ENCODE results near the gene SNX27.

SNX27 gene

DNA sequence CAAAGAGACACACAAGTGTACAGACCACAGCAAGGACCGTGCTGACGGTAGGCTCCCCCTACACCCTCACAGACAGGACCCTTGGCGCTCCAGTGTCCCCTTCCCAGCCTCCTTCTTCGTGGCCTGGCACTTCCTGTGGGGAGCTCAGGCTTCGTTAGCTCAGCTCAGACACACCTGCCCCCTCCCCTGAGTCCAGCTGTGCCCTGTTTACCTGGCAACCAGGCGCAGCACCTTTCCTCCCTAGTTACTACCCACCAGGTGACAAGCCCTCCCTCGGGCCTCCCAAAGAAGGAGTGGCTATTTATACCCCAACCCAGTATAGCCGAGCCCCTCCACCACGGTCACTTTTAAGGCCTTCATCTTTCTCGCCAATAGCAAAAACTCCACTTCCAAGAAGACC, 100.1 kb downstream of the SNX27 start:
- no peak overlapping the region for H3K9ac ChIP-seq (ENCODE audit: low read depth, low read length, poor library complexity)
- peaks cover 0 to 10% (median 0%) of the 10 kb centered on the region in 3 experiments for H3K27me3 ChIP-seq (ENCODE audit: control insufficient read depth in 3 of 3, insufficient read depth in 3 of 3, low read depth in 1 of 3, low read length in 3 of 3)
- no peak overlapping the region for H3K4me2 ChIP-seq (ENCODE audit: insufficient read depth, low read length, poor library complexity, severe bottlenecking)
- H2BK120ac ChIP-seq (ENCODE audit: low read depth, low read length) = no peak overlapping the region
- no peak overlapping the region for H3K27ac ChIP-seq (replicated peaks; ENCODE audit: low read length)
- no peak overlapping the region for H2BK12ac ChIP-seq (ENCODE audit: low read length)
- H3K4me1 ChIP-seq (ENCODE audit: control insufficient read depth in 2 of 2, insufficient read depth in 1 of 2, low read depth in 1 of 2, low read length in 2 of 2) = peaks cover 39 to 48% of the 10 kb centered on the region in 2 donors
- H4K8ac ChIP-seq (ENCODE audit: low read depth, low read length) = no peak overlapping the region
- no CpG with 5 or more reads among the region's 10 CpGs for WGBS, 2 donors (ENCODE audit: extremely low coverage in 2 of 2, insufficient read length in 2 of 2, insufficient replicate concordance in 1 of 2)
- H2BK5ac ChIP-seq (ENCODE audit: low read length) = peak overlapping the region; percentile 87
- H3K4me3 ChIP-seq (ENCODE audit: low read length in 2 of 2) = no peak overlapping the region
- no peak overlapping the region for H3K4ac ChIP-seq (ENCODE audit: low read length)
- DNase-seq (ENCODE audit: low spot score) = no peak
- no peak overlapping the region for H3K23ac ChIP-seq (ENCODE audit: low read depth, low read length, poor library complexity)
- no peak overlapping the region for H3K18ac ChIP-seq (ENCODE audit: low read length)
- H4K91ac ChIP-seq (ENCODE audit: low read depth, low read length, poor library complexity) = no peak overlapping the region
- H2AK5ac ChIP-seq (ENCODE audit: low read depth, low read length) = peak overlapping the region; percentile 38
- peak overlapping the region; percentile 5 for H2BK15ac ChIP-seq (ENCODE audit: low read length)
- H3K36me3 ChIP-seq (replicated peaks in 1 of 2; ENCODE audit: control insufficient read depth in 2 of 2, insufficient read depth in 2 of 2, low read length in 2 of 2) = peaks cover 0 to 1% of the 10 kb centered on the region in 2 donors
- H3K14ac ChIP-seq (ENCODE audit: low read length) = no peak overlapping the region
- no peaks in the 10 kb centered on the region for H3K79me1 ChIP-seq (ENCODE audit: low read depth, low read length)
- H2AFZ ChIP-seq (ENCODE audit: low read length) = no peak overlapping the region
- H3K9me3 ChIP-seq (replicated peaks in 1 of 2; ENCODE audit: control insufficient read depth in 2 of 2, insufficient read depth in 1 of 2, low read depth in 1 of 2, low read length in 2 of 2) = peaks cover 0 to 2% of the 10 kb centered on the region in 2 donors

DNA sequence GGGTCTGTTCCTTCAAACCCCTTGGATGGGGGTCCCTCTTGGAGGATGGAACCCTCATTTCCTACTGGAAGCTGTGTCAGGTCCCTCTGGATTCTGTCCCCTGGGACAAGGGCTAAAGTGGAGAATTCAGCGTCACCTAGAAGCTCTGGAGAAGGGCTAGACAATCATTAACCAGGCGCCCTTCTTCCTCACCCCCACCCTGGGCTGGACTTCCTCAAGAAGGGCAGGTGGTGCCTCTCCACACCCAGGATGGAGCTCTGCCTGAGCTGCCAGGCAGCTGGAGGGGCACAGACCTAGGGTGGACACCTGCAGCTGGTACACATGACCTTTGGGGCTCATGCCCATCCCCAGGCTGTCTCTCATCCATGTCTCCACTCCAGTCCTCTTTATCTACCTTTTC, 101.2 kb downstream of the SNX27 start:
- no peak overlapping the region for H3K23ac ChIP-seq (ENCODE audit: low read depth, low read length, poor library complexity)
- H3K4ac ChIP-seq (ENCODE audit: low read length) = no peak overlapping the region
- H2BK15ac ChIP-seq (ENCODE audit: low read length) = no peak overlapping the region
- H3K9ac ChIP-seq (ENCODE audit: low read depth, low read length, poor library complexity) = no peak overlapping the region
- peaks cover 0 to 2% of the 10 kb centered on the region in 2 donors for H3K9me3 ChIP-seq (replicated peaks in 1 of 2; ENCODE audit: control insufficient read depth in 2 of 2, insufficient read depth in 1 of 2, low read depth in 1 of 2, low read length in 2 of 2)
- H3K18ac ChIP-seq (ENCODE audit: low read length) = no peak overlapping the region
- H4K8ac ChIP-seq (ENCODE audit: low read depth, low read length) = no peak overlapping the region
- no peak overlapping the region for H2AK5ac ChIP-seq (ENCODE audit: low read depth, low read length)
- H2AFZ ChIP-seq (ENCODE audit: low read length) = no peak overlapping the region
- peaks cover 45 to 56% of the 10 kb centered on the region in 2 donors for H3K4me1 ChIP-seq (ENCODE audit: control insufficient read depth in 2 of 2, insufficient read depth in 1 of 2, low read depth in 1 of 2, low read length in 2 of 2)
- no CpG with 5 or more reads among the region's 2 CpGs for WGBS, 2 donors (ENCODE audit: extremely low coverage in 2 of 2, insufficient read length in 2 of 2, insufficient replicate concordance in 1 of 2)
- H3K27me3 ChIP-seq (ENCODE audit: control insufficient read depth in 3 of 3, insufficient read depth in 3 of 3, low read depth in 1 of 3, low read length in 3 of 3) = peaks cover 0 to 19% (median 0%) of the 10 kb centered on the region in 3 experiments
- H3K79me1 ChIP-seq (ENCODE audit: low read depth, low read length) = no peaks in the 10 kb centered on the region
- no peak overlapping the region for H3K14ac ChIP-seq (ENCODE audit: low read length)
- no peak overlapping the region for H2BK12ac ChIP-seq (ENCODE audit: low read length)
- H4K91ac ChIP-seq (ENCODE audit: low read depth, low read length, poor library complexity) = no peak overlapping the region
- no peak for DNase-seq (ENCODE audit: low spot score)
- H3K36me3 ChIP-seq (replicated peaks in 1 of 2; ENCODE audit: control insufficient read depth in 2 of 2, insufficient read depth in 2 of 2, low read length in 2 of 2) = peaks cover 0 to 1% of the 10 kb centered on the region in 2 donors
- no peak overlapping the region for H3K4me2 ChIP-seq (ENCODE audit: insufficient read depth, low read length, poor library complexity, severe bottlenecking)
- no peak overlapping the region for H3K27ac ChIP-seq (replicated peaks; ENCODE audit: low read length)
- no peak overlapping the region for H2BK120ac ChIP-seq (ENCODE audit: low read depth, low read length)
- H3K4me3 ChIP-seq (ENCODE audit: low read length in 2 of 2) = no peak overlapping the region
- H2BK5ac ChIP-seq (ENCODE audit: low read length) = no peak overlapping the region

DNA sequence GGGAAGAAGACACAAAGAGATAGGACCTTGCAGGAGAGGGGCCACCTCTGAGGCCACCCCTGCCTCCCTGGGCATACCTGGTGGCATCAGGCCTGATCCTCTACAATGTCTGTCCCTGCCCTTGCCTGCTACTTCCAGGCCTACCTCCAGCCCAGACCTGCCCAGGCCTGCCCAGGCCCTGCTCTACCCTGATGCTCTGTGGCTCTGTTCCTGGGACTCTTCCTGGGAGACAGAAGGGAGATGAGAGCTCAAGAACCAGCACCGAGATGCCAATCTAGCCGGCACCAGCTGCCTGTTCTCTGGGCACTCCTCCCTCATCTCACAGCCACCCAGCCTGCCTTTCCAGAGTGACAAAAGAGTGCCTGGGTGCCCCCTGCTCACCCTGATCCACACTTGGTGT, 102.0 kb downstream of the SNX27 start:
- WGBS, 2 donors (ENCODE audit: extremely low coverage in 2 of 2, insufficient read length in 2 of 2, insufficient replicate concordance in 1 of 2) = no CpG with 5 or more reads among the region's 2 CpGs
- Histone ChIP-seq H3K14ac (ENCODE audit: low read length) (no peak overlapping the region), H3K4me3 (ENCODE audit: low read length in 2 of 2) (no peak overlapping the region), H3K79me1 (ENCODE audit: low read depth, low read length) (no peaks in the 10 kb centered on the region), H2BK15ac (ENCODE audit: low read length) (peak overlapping the region; percentile 43), H2BK5ac (ENCODE audit: low read length) (peak overlapping the region; percentile 42), H3K27ac (replicated peaks; ENCODE audit: low read length) (no peak overlapping the region), H3K4ac (ENCODE audit: low read length) (no peak overlapping the region), H3K4me2 (ENCODE audit: insufficient read depth, low read length, poor library complexity, severe bottlenecking) (no peak overlapping the region), H4K91ac (ENCODE audit: low read depth, low read length, poor library complexity) (no peak overlapping the region), H2BK12ac (ENCODE audit: low read length) (no peak overlapping the region), H2AK5ac (ENCODE audit: low read depth, low read length) (peak overlapping the region; percentile 17), H3K27me3 (ENCODE audit: control insufficient read depth in 3 of 3, insufficient read depth in 3 of 3, low read depth in 1 of 3, low read length in 3 of 3) (peaks cover 0 to 28% (median 0%) of the 10 kb centered on the region in 3 experiments), H3K9me3 (replicated peaks in 1 of 2; ENCODE audit: control insufficient read depth in 2 of 2, insufficient read depth in 1 of 2, low read depth in 1 of 2, low read length in 2 of 2) (peaks cover 0 to 2% of the 10 kb centered on the region in 2 donors), H3K23ac (ENCODE audit: low read depth, low read length, poor library complexity) (no peak overlapping the region), H4K8ac (ENCODE audit: low read depth, low read length) (no peak overlapping the region), H3K9ac (ENCODE audit: low read depth, low read length, poor library complexity) (peak overlapping the region; percentile 44), H3K18ac (ENCODE audit: low read length) (no peak overlapping the region), H3K36me3 (replicated peaks in 1 of 2; ENCODE audit: control insufficient read depth in 2 of 2, insufficient read depth in 2 of 2, low read length in 2 of 2) (peaks cover 0 to 1% of the 10 kb centered on the region in 2 donors), H2BK120ac (ENCODE audit: low read depth, low read length) (no peak overlapping the region), H3K4me1 (ENCODE audit: control insufficient read depth in 2 of 2, insufficient read depth in 1 of 2, low read depth in 1 of 2, low read length in 2 of 2) (peaks cover 45 to 49% of the 10 kb centered on the region in 2 donors), H2AFZ (ENCODE audit: low read length) (no peak overlapping the region)
- DNase-seq (ENCODE audit: low spot score) = no peak

DNA sequence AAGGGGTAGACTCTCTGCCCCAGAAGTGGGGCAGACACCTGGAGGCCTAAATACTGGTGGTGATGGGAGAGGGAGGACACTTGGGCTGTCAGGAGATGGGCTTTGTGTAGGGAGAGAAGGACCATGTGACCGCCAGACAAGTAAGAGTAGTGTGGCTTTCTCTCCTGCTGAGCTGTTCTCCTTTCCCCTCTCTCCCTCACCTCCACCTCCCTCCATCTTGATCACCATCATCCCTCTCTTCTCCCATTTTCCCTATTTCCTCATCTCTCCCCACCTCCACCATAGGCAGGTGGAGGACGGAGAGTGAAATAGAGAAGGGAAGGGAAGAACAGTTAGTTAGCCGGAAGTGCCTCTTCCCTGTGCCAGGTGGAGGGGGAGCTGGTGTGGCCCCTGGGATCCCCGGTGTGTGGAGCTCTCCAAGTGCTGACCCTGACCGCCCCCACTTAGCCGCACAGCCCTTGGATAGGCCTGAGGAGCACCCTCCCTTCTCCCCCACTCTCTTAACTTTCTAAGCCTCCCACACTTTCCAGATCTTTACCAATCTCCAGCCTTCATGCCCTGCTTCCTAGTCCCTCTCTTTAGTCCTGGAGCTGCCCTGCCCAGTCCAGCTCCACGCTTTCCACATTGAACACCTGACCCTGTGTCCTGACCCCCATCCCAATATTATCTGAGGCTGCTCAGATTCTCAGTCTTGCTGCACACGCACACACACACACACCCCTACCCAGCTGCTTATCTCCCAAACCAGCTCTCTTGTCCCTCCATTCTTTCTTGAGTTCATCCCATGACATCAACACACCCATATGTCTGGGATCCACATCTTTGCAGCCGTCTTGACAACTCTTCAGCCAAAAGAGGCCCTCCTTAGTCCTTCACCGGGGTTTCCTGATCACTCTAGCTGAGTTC, 103.2 kb downstream of the SNX27 start:
- no peak overlapping the region for H2BK120ac ChIP-seq (ENCODE audit: low read depth, low read length)
- H3K14ac ChIP-seq (ENCODE audit: low read length) = no peak overlapping the region
- no peak overlapping the region for H3K18ac ChIP-seq (ENCODE audit: low read length)
- H3K36me3 ChIP-seq (replicated peaks in 1 of 2; ENCODE audit: control insufficient read depth in 2 of 2, insufficient read depth in 2 of 2, low read length in 2 of 2) = peaks cover 0 to 1% of the 10 kb centered on the region in 2 donors
- H3K4me2 ChIP-seq (ENCODE audit: insufficient read depth, low read length, poor library complexity, severe bottlenecking) = no peak overlapping the region
- no peak overlapping the region for H2AK5ac ChIP-seq (ENCODE audit: low read depth, low read length)
- no CpG with 5 or more reads among the region's 10 CpGs for WGBS, 2 donors (ENCODE audit: extremely low coverage in 2 of 2, insufficient read length in 2 of 2, insufficient replicate concordance in 1 of 2)
- no peak overlapping the region for H3K4ac ChIP-seq (ENCODE audit: low read length)
- no peak overlapping the region for H4K8ac ChIP-seq (ENCODE audit: low read depth, low read length)
- H2BK15ac ChIP-seq (ENCODE audit: low read length) = no peak overlapping the region
- H3K27me3 ChIP-seq (ENCODE audit: control insufficient read depth in 3 of 3, insufficient read depth in 3 of 3, low read depth in 1 of 3, low read length in 3 of 3) = peaks cover 0 to 40% (median 0%) of the 10 kb centered on the region in 3 experiments
- H3K9me3 ChIP-seq (replicated peaks in 1 of 2; ENCODE audit: control insufficient read depth in 2 of 2, insufficient read depth in 1 of 2, low read depth in 1 of 2, low read length in 2 of 2) = peaks cover 2 to 5% of the 10 kb centered on the region in 2 donors
- no peak overlapping the region for H2AFZ ChIP-seq (ENCODE audit: low read length)
- peak overlapping the region; percentile 42 for H2BK5ac ChIP-seq (ENCODE audit: low read length)
- H3K79me1 ChIP-seq (ENCODE audit: low read depth, low read length) = no peaks in the 10 kb centered on the region
- H3K9ac ChIP-seq (ENCODE audit: low read depth, low read length, poor library complexity) = no peak overlapping the region
- no peak overlapping the region for H3K23ac ChIP-seq (ENCODE audit: low read depth, low read length, poor library complexity)
- H3K4me3 ChIP-seq (ENCODE audit: low read length in 2 of 2) = no peak overlapping the region
- no peak overlapping the region for H3K27ac ChIP-seq (replicated peaks; ENCODE audit: low read length)
- H3K4me1 ChIP-seq (ENCODE audit: control insufficient read depth in 2 of 2, insufficient read depth in 1 of 2, low read depth in 1 of 2, low read length in 2 of 2) = peaks cover 36 to 38% of the 10 kb centered on the region in 2 donors
- no peak overlapping the region for H2BK12ac ChIP-seq (ENCODE audit: low read length)
- H4K91ac ChIP-seq (ENCODE audit: low read depth, low read length, poor library complexity) = no peak overlapping the region
- DNase-seq (ENCODE audit: low spot score) = no peak

Measured in neuronal stem cell (in vitro differentiated cells).